GF-D8 (cell line): ENCODE data around the gene SERF2.

Experiments used
- DNase-seq: peaks from one replicate; lab custom pipeline; 2025; lab: John Stamatoyannopoulos, UW

Gene SERF2

DNA sequence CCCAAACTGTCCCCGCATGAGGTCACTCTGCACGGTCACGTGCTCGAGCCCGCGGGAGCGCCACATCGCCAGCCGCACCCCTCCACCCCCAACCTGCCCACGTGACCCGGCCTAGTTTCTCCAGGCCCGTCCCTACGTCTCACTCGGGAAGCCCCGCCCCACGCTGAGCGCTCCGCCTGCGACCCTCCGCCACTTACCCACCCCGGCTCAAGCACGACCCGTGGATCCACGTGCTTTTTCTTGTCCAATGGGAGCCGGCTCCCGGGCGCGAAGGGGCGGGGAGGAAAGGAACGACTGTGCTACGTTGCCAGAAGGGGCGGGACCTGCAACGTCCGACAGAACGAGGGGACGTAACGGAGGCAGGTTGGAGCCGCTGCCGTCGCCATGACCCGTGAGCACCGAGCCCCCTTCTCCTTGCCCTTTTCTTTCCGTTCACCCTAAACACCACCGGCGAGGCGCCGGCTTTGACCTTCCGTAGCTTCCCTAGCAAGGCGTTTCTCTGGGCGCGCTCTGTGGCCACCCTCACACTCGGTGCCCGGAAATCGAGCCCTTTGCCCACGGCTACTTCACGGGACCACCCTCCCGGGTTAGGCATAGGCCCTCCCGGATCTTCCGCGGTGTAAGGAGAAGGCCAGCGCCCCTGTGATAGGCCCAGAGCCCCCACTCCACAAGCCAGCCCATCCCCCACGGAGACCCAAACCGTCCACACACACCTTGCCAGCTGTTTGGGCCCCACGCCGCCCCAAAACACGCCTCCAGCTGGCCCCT is at the start of gene SERF2:
SERF2 (plus strand) TSS at position 328 of the 768 bp plus-strand sequence; CDS start at position 385, 57 bp downstream.
- peak; percentile 83 for DNase-seq

DNA sequence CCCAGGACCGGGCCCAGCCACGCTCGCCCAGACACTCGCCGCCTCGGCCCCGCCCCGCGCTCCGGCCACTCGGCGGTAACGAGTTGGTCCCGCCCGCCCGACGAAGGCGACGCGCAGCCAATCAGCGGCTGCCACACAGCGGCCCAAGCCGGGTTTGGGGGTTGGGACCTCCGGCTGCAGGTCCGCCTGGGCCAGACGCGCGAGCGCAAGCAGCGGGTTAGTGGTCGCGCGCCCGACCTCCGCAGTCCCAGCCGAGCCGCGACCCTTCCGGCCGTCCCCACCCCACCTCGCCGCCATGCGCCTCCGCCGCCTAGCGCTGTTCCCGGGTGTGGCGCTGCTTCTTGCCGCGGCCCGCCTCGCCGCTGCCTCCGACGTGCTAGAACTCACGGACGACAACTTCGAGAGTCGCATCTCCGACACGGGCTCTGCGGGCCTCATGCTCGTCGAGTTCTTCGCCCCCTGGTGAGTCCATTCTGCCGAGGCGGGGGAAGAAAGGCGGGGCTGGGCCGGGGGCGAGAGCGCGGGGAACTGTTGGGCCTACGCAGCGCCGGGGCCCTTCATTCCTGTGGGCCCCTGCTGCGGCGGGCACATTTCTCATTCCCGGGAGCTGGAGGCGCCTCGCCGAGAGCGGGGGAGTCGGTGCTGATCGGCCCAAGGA is 45.7 kb upstream of the SERF2 start, which contains the start of gene PDIA3:
PDIA3 (plus strand) TSS at position 194 of the 658 bp plus-strand sequence; CDS start at position 296, 102 bp downstream.
- DNase-seq, result peak; percentile 22

DNA sequence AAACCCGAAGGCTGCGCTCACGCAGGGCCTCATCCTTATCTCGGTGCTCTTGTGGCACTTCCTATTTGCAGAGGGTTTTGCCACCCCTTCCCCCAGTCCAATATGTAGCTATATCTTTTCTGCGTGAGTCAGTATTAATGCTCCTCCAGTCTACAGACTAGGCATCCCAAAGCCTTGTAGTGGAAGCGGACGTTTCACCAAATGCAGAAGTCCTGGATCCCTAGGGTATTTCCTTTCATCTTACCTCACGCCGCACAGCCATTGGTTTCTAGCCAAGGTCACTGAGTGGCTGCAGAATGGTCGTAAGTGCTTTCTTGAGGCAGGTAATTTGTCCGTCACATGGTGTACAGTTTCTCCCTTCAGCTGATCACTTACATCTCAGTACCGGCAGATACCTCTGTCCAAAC is 45.2 kb upstream of the SERF2 start:
- DNase-seq, result peak; percentile 14

DNA sequence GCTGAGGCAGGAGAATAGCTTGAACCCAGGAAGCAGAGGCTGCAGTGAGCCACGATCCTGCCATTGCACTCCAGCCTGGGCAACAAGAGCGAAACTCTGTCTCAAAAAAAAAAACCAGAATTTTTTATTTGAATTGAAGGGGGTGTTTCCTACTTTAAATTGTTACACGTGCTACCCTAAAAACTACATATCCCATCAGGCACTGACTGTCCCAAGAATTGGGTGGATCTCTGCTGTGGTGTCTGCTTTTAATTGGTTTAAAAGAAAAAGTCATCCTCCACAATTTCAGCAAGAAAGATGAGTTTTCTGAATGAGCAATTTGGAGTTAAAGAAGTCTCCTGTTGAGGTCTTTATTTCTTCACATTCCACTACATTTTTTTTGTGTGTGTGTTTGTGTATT is 43.7 kb upstream of the SERF2 start:
- no peak for DNase-seq

DNA sequence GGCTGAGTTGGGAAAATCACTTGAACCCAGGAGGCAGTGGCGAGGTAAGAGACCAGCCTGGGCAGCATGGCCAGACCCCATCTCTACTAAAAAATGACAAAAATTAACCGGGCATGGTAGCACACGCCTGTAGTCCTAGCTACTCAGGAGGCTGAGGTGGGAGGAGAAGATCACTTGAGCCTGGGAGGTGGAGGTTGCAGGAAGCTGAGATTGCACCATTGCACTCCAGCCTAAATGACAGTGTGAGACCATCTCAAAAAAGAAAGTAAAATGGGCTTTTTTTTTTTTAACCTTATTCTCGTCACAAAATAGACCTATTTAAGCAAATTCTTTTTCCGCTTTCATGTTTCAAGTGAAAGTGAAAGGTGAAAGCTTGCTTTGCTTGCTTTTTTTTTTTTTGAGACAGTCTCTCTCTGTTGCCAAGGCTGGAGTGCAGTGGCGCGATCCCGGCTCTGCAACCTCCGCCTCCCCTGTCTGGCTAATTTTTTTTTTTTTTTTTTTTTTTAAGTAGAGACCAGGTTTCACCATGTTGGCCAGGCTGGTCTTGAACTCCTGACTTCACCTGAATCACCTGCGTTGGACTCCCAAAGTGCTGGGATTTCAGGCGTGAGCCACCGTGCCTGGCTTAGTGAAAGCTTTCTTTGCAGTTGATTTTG is 42.3 kb upstream of the SERF2 start:
- no peak for DNase-seq

GRCh38 chr15:43751885-43752284 is 40.2 kb upstream of the SERF2 start:
- DNase-seq, result no peak

GRCh38 chr15:43762824-43763223 is 29.3 kb upstream of the SERF2 start:
- DNase-seq, result no peak

DNA sequence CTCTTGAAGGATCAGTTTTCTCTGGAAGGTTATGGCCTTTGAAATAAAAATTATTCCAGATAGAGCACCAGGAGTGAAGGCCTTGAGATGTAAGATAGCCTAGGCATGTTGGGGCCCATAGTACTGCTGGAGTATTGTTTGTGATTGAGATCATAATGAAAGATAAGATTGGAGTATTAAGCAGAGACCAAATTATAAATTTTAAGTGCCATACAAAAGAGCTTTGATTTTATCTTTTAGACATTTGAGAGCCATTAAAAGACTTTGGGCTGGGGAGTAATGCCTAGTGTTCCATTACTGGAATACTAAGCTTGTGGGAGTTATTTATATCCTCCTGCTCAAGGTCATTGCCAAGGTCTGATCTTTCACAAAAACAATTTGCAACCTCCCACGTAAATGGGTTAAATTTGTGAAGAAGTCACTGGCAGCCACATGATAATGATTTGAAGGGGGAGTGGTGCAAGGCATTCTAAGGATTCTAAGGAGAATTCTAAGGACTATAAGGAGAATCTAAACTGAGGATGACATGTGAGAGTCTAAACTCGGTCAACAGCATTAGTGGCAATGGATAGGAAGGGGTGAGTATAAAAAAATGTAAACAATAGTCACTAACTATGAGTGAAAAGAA is 28.2 kb upstream of the SERF2 start:
- DNase-seq, result no peak

DNA sequence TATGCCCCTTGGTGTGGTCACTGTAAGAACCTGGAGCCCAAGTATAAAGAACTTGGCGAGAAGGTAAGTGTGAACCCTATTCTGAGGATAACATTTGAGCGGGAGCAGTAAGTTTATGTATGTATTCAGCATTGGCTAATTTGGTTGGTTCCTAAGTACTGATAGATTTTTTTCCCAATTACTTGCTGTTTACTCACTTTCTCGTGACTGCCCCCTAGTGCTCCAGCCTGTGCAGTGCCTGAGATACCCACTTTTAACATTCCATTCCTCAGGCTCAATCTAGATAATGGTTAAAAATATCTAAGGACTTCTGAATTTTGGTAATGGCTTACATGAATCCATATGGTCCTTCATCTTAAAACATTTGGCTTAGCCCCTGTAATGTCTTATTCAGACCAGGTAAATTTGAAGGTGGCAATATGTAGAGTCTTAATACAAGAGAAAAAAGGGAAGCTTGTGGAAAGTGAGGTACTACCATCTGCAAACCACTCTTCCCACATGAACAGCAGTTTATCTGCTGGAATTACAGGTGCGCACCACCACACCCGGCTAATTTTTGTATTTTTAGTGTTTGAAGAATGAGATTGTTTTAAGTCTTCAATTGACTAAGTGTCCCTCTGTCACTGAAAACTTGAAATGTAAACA is 22.4 kb upstream of the SERF2 start:
- no peak for DNase-seq

- no peak for DNase-seq
Observed at GRCh38 chr15:43771816-43772215, 20.3 kb upstream of the SERF2 start.

DNA sequence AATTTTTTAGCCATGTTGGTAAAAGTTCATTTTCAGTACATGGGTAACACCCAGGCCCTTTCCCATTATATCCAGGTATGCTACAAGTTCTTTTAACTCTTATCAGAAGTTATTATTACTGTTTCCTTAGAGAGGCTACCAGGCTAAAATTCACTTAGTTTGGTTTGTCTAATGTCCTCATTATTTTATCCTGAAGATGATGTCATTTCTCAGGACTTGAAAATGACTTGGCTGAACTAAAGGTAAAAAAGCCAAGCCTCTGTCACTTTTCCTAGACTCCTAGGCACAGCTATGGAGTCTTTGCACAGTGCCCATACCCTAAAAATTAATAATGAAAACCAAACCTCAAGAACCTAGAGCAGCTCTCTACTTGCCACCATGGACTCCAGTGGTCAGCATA is 19.5 kb upstream of the SERF2 start:
- DNase-seq, result no peak

- no peak for DNase-seq
Observed at GRCh38 chr15:43774062-43774461, 18.1 kb upstream of the SERF2 start.

- DNase-seq, result no peak
Observed at GRCh38 chr15:43775411-43775965, 16.6 kb upstream of the SERF2 start.

- no peak for DNase-seq
Observed at GRCh38 chr15:43776101-43776717, 15.9 kb upstream of the SERF2 start.

- peak; percentile 29 for DNase-seq
Observed at GRCh38 chr15:43776718-43777266, 15.3 kb upstream of the SERF2 start, which contains the start of gene ELL3. ELL3 (minus strand) TSS chr15:43776966; CDS start chr15:43776901, 65 bp downstream.

DNA sequence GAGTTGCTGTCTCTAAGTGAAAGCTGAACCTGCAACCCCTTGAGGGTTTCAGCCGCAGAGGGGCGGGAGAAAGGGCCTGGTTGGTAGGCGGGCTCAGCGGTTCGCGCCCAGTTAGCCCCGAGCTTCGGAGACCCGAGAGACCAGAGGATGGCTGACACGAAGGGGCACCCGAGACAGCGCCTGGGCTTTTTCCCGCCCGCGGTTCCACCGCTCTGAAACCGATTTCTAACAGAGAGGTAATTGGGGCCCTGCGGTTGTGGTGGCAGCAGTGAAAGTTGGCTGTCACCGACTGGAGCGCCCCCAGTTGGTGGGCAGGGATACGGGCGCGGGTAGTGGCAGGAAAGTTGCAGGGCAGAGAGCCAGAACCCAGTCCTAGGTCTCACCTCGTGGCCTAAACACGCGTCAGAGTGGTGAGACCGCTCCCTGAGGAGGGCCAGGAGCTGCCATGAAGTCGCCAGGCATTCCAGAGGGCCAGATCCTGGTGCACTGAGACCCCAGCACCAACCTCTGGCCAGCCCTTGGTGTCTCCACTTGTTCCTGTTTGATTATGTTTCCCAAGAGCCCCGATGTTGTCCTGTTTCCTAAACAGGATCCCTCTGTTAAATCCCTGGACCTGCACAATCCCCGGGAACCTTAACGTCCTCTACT is 14.7 kb upstream of the SERF2 start:
- DNase-seq, result peak; percentile 52

GRCh38 chr15:43779016-43779415 is 13.1 kb upstream of the SERF2 start:
- DNase-seq, result no peak

- DNase-seq, result no peak
Observed at GRCh38 chr15:43789409-43789808, 2.7 kb upstream of the SERF2 start.

- DNase-seq, result no peak
Observed at GRCh38 chr15:43792761-43793476, 799 bp downstream of the SERF2 start.

DNA sequence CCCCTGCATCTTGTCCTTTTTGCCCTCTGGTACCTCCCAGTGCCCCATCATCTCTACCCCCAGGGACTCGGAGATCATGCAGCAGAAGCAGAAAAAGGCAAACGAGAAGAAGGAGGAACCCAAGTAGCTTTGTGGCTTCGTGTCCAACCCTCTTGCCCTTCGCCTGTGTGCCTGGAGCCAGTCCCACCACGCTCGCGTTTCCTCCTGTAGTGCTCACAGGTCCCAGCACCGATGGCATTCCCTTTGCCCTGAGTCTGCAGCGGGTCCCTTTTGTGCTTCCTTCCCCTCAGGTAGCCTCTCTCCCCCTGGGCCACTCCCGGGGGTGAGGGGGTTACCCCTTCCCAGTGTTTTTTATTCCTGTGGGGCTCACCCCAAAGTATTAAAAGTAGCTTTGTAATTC is 1.5 kb downstream of the SERF2 start:
- DNase-seq, result no peak
